Ishikawa (cell line): ENCODE data around the gene IKBIP.

ENCODE experiments used
- CREB1 ChIP-seq: IDR thresholded peaks from 2 replicates; pipeline ENCODE4 v1.6.1; 2012; ENCODE audit warnings: low read depth
- FOXM1 ChIP-seq: IDR thresholded peaks from 2 replicates; pipeline ENCODE4 v1.6.1; 2012; ENCODE audit warnings: low read depth, borderline replicate concordance
- MAX ChIP-seq: IDR thresholded peaks from 2 replicates; pipeline ENCODE4 v1.6.1; 2012
- RAD21 ChIP-seq: IDR thresholded peaks from 2 replicates; pipeline ENCODE4 v1.6.1; 2012; ENCODE audit warnings: low read depth
- TAF1 ChIP-seq: IDR thresholded peaks from 2 replicates; pipeline ENCODE4 v1.6.1; 2012; ENCODE audit warnings: low read depth, mild to moderate bottlenecking

DNA sequence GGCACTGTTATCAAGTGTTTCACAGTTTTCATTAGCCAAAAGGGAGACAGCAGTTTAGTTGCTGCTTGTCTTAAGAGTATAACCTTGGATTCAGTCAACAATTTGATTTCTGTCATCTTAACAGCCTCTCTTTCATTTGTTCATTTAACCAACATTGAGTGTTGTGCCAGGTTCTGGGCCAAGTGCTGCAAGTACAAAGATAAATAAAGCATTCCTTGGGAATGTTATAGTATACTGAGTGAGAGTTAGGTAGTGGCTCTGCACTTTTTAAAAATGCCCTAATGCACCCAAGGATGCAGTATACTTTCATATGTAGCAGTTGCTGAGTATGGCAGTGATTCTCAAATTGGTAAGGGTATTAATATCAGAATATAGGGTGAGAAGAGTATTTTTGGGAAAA, 15.9 kb upstream of the IKBIP start:
- TF ChIP-seq CREB1: no peak
- TF ChIP-seq MAX: no peak
- TF ChIP-seq FOXM1: no peak
- no peak for TF ChIP-seq TAF1
- no peak for TF ChIP-seq RAD21
